HL-60 (cell line): Measurements from ENCODE around the gene RANBP3.

ENCODE experiments used
- GABPA ChIP-seq: IDR thresholded peaks from 2 replicates; pipeline ENCODE4 v1.6.1; 2012; ENCODE audit warnings: low read depth
- POLR2AphosphoS5 ChIP-seq: IDR thresholded peaks from 2 replicates; pipeline ENCODE4 v1.6.1; 2012; ENCODE audit warnings: low read depth
- REST ChIP-seq: IDR thresholded peaks from 2 replicates; pipeline ENCODE4 v1.6.1; 2012; ENCODE audit warnings: low read depth; ENCODE audit not compliant: insufficient replicate concordance
- SPI1 ChIP-seq: IDR thresholded peaks from 2 replicates; pipeline ENCODE4 v1.6.1; 2012; ENCODE audit warnings: low read depth, mild to moderate bottlenecking, borderline replicate concordance
- TF ChIP-seq, protein P1 (sequence below): IDR thresholded peaks from one replicate; pipeline ENCODE4 v1.5.1; 2011; ENCODE audit warnings: low read length, control low read depth, inconsistent platforms; ENCODE audit not compliant: insufficient read depth

DNA sequence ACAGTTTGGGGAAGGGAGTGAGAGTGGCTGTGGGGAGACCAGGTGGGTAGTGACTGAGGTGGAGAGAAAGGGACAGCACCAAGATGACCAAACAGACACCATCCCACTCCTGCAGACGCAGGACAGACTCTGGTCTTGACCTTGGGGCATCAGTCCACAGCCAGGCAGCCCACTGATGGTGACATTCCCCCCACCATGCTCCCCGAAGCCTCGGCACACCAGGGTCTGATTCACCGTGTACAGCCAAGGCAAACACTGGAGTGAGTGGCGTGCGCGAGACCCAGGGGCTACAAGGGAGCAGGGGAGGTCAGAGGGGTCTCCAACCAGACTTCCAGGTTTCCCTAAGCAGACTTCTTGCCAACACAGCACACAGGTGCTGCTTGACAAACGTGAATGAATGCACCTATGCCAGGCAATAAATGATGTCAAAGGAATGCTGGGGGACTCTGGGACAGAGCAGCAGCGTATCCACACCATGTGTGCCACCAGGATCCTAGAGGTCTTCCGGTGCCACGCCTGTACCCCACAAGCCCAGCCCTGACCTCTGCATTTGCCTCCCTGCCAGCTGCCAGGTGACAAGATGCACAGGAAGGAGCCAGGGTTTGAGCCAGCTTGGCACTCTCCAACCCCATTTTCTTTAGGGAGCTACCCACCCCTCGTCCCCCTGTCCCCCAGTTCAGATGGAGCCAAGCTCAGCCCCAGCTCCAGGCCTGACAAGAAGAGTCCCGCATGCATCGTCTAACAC is 18.5 kb downstream of the RANBP3 start:
- TF ChIP-seq POLR2AphosphoS5, result no peak
- TF ChIP-seq GABPA, result no peak
- no peak for TF ChIP-seq REST
- TF ChIP-seq, protein P1, sequence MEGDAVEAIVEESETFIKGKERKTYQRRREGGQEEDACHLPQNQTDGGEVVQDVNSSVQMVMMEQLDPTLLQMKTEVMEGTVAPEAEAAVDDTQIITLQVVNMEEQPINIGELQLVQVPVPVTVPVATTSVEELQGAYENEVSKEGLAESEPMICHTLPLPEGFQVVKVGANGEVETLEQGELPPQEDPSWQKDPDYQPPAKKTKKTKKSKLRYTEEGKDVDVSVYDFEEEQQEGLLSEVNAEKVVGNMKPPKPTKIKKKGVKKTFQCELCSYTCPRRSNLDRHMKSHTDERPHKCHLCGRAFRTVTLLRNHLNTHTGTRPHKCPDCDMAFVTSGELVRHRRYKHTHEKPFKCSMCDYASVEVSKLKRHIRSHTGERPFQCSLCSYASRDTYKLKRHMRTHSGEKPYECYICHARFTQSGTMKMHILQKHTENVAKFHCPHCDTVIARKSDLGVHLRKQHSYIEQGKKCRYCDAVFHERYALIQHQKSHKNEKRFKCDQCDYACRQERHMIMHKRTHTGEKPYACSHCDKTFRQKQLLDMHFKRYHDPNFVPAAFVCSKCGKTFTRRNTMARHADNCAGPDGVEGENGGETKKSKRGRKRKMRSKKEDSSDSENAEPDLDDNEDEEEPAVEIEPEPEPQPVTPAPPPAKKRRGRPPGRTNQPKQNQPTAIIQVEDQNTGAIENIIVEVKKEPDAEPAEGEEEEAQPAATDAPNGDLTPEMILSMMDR, result no peak
- no peak for TF ChIP-seq SPI1
